Measurements from ENCODE around the gene TMEM40.

- TF ChIP-seq POLR2A (IDR thresholded peaks at IDR 0.05; ENCODE audit: low read depth, low read length) (no peak), POLR2AphosphoS5 (IDR thresholded peaks at IDR 0.05; ENCODE audit: low read depth, low read length) (no peak), TAF1 (IDR thresholded peaks at IDR 0.05; ENCODE audit: low read depth, low read length) (no peak), POU2F2 (IDR thresholded peaks at IDR 0.05; ENCODE audit: low read depth, low read length) (no peak)
These were observed 31.6 kb downstream of the TMEM40 start for GRCh38 chr3:12727481-12727880.
